Esophagus (tissue), 2 donors: ENCODE results near the gene CAP2. TPM values are rescaled to one million over a fixed set of nuclear protein-coding genes. Genes with fewer than 3 reads are reported as not detected.
A peak's percentile ranks its signal among the peaks of the same experiment; 100 is the strongest.

ENCODE experiments used
- H3K27ac ChIP-seq, 2 donors: one replicate each; pipeline ENCODE4 v1.5.1; 2013; ENCODE audit warnings: low read depth in 2 of 2, mild to moderate bottlenecking in 2 of 2, inconsistent platforms in 1 of 2, low read length in 1 of 2, moderate library complexity in 1 of 2
- H3K27me3 ChIP-seq, 2 donors: one replicate each; pipeline ENCODE4 v1.6.1; 2013; ENCODE audit warnings: low read length in 2 of 2, control low read depth in 1 of 2, mild to moderate bottlenecking in 1 of 2; ENCODE audit not compliant: insufficient read depth in 2 of 2, control insufficient read depth in 1 of 2
- H3K36me3 ChIP-seq, 2 donors: one replicate each; pipeline ENCODE4 v1.6.1; 2013; ENCODE audit warnings: low read length in 1 of 2; ENCODE audit not compliant: control insufficient read depth in 2 of 2, insufficient read depth in 2 of 2
- H3K4me1 ChIP-seq, 2 donors: one replicate each; pipeline ENCODE4 v1.6.1; 2013; ENCODE audit warnings: low read length in 1 of 2; ENCODE audit not compliant: control insufficient read depth in 2 of 2, insufficient read depth in 2 of 2
- H3K4me3 ChIP-seq, 2 donors: one replicate each; pipeline ENCODE4 v1.5.1; 2013; ENCODE audit warnings: low read length in 2 of 2, mild to moderate bottlenecking in 2 of 2, low read depth in 1 of 2, moderate library complexity in 1 of 2
- H3K9me3 ChIP-seq, 2 donors: one replicate each; pipeline ENCODE4 v1.6.1; 2013; ENCODE audit warnings: mild to moderate bottlenecking in 2 of 2, low read depth in 1 of 2, low read length in 1 of 2, moderate library complexity in 1 of 2; ENCODE audit not compliant: control insufficient read depth in 2 of 2, insufficient read depth in 1 of 2
- WGBS, 2 donors: extraction: QIAGEN DNeasy Blood & Tissue Kit; methylation state at CpG; one replicate each; pipeline ENCODE4 v1.1.7; 2013; 5-methylcytosine and 5-hydroxymethylcytosine counted together
- polyA plus RNA-seq, 2 donors: library from polyadenylated mRNA; stranded (reverse); fragments of 200-250 nt; gene quantifications; one replicate each; pipeline ENCODE4 v1.2.3, GENCODE V29; 2013
- donor health status: healthy with polysubstance abuse.
- donor health status: Bipolar disorder and iron deficiency.

CAP2 gene
- polyA plus RNA-seq, 2 donors: 4.8 to 5.7 TPM

- H3K4me3 ChIP-seq: no peak overlapping the region
- no peaks in the 10 kb centered on the region for H3K9me3 ChIP-seq
- 66% methylated on average over 4 of the region's 4 CpGs for WGBS, 2 donors
- H3K27me3 ChIP-seq: no peaks in the 10 kb centered on the region
- no peak overlapping the region for H3K27ac ChIP-seq
- H3K36me3 ChIP-seq: no peaks in the 10 kb centered on the region
- no peaks in the 10 kb centered on the region for H3K4me1 ChIP-seq
Observed at GRCh38 chr6:17485181-17485580, 91.8 kb downstream of the CAP2 start.

- Histone ChIP-seq H3K9me3 (no peaks in the 10 kb centered on the region), H3K27me3 (no peaks in the 10 kb centered on the region), H3K36me3 (no peaks in the 10 kb centered on the region), H3K4me3 (no peak overlapping the region), H3K4me1 (no peaks in the 10 kb centered on the region), H3K27ac (no peak overlapping the region)
- WGBS, 2 donors: 86 to 89% methylated on average over 2 of the region's 2 CpGs
Observed at GRCh38 chr6:17485946-17486345, 92.6 kb downstream of the CAP2 start.

DNA sequence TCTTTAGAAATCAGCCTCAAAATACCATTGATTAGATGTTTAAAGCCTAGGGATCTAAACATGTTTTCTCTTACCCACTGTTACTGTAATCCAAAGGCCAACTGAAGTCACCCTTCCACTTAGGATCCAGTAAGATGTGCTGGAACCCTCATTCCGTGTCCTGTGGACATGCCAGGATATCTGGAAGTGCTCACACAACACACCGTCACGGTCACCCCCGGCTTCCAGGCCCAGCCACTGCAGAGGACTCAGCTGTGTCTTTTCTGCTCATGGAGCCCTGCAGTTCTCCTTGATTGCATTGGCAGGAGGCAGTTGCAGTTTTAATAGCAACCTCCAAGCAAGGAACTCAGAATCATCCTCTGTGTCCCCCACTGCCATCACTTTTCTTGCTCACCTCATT lies 93.3 kb downstream of the CAP2 start:
- WGBS, 2 donors: 92 to 99% methylated on average over 4 of the region's 4 CpGs
- Histone ChIP-seq H3K9me3 (no peaks in the 10 kb centered on the region), H3K27me3 (no peaks in the 10 kb centered on the region), H3K4me1 (no peaks in the 10 kb centered on the region), H3K4me3 (no peak overlapping the region), H3K27ac (no peak overlapping the region), H3K36me3 (no peaks in the 10 kb centered on the region)

GRCh38 chr6:17490724-17491123 lies 97.3 kb downstream of the CAP2 start:
- WGBS, 2 donors: 60 to 65% methylated on average over 4 of the region's 4 CpGs
- H3K27ac ChIP-seq: no peak overlapping the region
- H3K9me3 ChIP-seq: no peaks in the 10 kb centered on the region
- H3K36me3 ChIP-seq: no peaks in the 10 kb centered on the region
- H3K27me3 ChIP-seq: no peaks in the 10 kb centered on the region
- H3K4me1 ChIP-seq: peaks cover 0 to 2% of the 10 kb centered on the region in 2 donors
- H3K4me3 ChIP-seq: no peak overlapping the region

- Histone ChIP-seq H3K36me3 (no peaks in the 10 kb centered on the region), H3K9me3 (no peaks in the 10 kb centered on the region), H3K4me1 (peaks cover 0 to 2% of the 10 kb centered on the region in 2 donors), H3K27ac (no peak overlapping the region), H3K27me3 (no peaks in the 10 kb centered on the region), H3K4me3 (no peak overlapping the region)
- 57 to 63% methylated on average over 10 of the region's 10 CpGs for WGBS, 2 donors
Observed at GRCh38 chr6:17491416-17492142, 98.2 kb downstream of the CAP2 start.

- Histone ChIP-seq H3K27ac (peak overlapping the region in 1 of 2 donors; percentile 61), H3K9me3 (no peaks in the 10 kb centered on the region), H3K36me3 (no peaks in the 10 kb centered on the region), H3K4me3 (no peak overlapping the region), H3K4me1 (peaks cover 0 to 2% of the 10 kb centered on the region in 2 donors), H3K27me3 (no peaks in the 10 kb centered on the region)
- 57 to 63% methylated on average over 6 of the region's 6 CpGs for WGBS, 2 donors
Observed at GRCh38 chr6:17492350-17492749, 99.0 kb downstream of the CAP2 start.

- WGBS, 2 donors: 63 to 72% methylated on average over 2 of the region's 2 CpGs
- H3K4me1 ChIP-seq: peaks cover 0 to 2% of the 10 kb centered on the region in 2 donors
- H3K9me3 ChIP-seq: no peaks in the 10 kb centered on the region
- no peak overlapping the region for H3K4me3 ChIP-seq
- no peaks in the 10 kb centered on the region for H3K27me3 ChIP-seq
- H3K36me3 ChIP-seq: no peaks in the 10 kb centered on the region
- H3K27ac ChIP-seq: no peak overlapping the region
Observed at GRCh38 chr6:17493286-17493685, 99.9 kb downstream of the CAP2 start.

DNA sequence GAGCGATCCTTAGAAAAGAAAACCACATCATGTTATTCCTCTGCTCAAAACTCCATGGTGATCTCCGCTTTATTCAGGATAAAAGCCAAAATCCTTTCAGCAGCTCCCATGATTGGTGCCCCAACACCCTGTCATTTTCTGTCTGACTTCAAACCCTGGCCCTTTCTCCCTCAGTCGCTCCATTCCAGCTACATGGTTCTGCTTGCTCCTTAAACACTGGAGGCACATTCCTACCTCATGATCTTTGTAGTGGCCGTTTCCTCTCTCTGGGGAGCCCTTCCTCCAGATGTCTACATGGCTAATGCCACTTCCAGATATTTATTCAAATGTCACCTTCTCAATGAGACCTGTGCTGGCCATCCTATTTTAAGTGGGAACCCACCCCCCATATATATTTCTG lies 100.8 kb downstream of the CAP2 start:
- no peak overlapping the region for H3K4me3 ChIP-seq
- 90 to 93% methylated on average over 4 of the region's 4 CpGs for WGBS, 2 donors
- H3K4me1 ChIP-seq: peaks cover 0 to 2% of the 10 kb centered on the region in 2 donors
- H3K36me3 ChIP-seq: no peaks in the 10 kb centered on the region
- no peaks in the 10 kb centered on the region for H3K9me3 ChIP-seq
- H3K27ac ChIP-seq: peak overlapping the region in 1 of 2 donors; percentile 4
- H3K27me3 ChIP-seq: no peaks in the 10 kb centered on the region

DNA sequence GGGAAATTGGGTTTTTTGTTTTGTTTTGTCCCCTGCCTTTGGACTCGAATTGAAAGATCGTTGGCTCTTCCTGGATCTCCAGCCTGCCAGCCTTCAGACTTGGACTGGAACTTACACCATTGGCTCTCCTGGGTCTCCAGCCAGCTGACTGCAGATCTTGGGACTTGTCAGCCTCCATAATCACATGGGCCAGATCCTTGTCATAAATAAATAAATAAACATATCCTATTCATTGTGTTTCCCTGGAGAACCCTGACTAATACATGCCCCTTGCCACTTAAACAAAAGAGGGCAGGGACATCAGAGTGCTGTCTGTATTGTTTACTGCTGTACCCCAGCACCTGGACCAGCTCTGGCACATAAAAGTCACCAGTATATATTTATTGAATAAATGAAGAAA lies 101.5 kb downstream of the CAP2 start:
- H3K4me1 ChIP-seq: peaks cover 0 to 2% of the 10 kb centered on the region in 2 donors
- WGBS, 2 donors: 82 to 86% methylated on average over 2 of the region's 2 CpGs

GRCh38 chr6:17497535-17498095 lies 104.2 kb downstream of the CAP2 start:
- no peaks in the 10 kb centered on the region for H3K4me1 ChIP-seq
- H3K4me3 ChIP-seq: no peak overlapping the region
- WGBS, 2 donors: 69 to 72% methylated on average over 4 of the region's 4 CpGs
- H3K36me3 ChIP-seq: no peaks in the 10 kb centered on the region
- H3K27ac ChIP-seq: no peak overlapping the region
- no peaks in the 10 kb centered on the region for H3K27me3 ChIP-seq
- no peaks in the 10 kb centered on the region for H3K9me3 ChIP-seq

More for the DNA sequence above, 101.5 kb downstream of the CAP2 start:
- H3K9me3 ChIP-seq: no peaks in the 10 kb centered on the region
- H3K4me3 ChIP-seq: no peak overlapping the region
- H3K27me3 ChIP-seq: no peaks in the 10 kb centered on the region
- H3K36me3 ChIP-seq: no peaks in the 10 kb centered on the region
- no peak overlapping the region for H3K27ac ChIP-seq
